H9 (cell line): Measurements from ENCODE around the gene TNK2. TPM values are rescaled to one million over a fixed set of nuclear protein-coding genes. Genes with fewer than 3 reads are reported as not detected.
A peak's percentile ranks its signal among the peaks of the same experiment; 100 is the strongest.
"Not testable (repeated sequence)": the region's sequence is repeated elsewhere in the genome, so short reads cannot be mapped to it uniquely, and the experiment has no call there.

ENCODE experiments used
- DNase-seq: peaks from one replicate; pipeline ENCODE4 v3.0.0-alpha.2; 2017
- H2AFZ ChIP-seq: one replicate; pipeline ENCODE4 v1.6.1; 2013; ENCODE audit warnings: mild to moderate bottlenecking, low read length, control low read depth, moderate library complexity
- H2AK5ac ChIP-seq: 2 replicates; pipeline ENCODE4 v1.6.1; 2013; ENCODE audit warnings: low read length, control low read depth, mixed read lengths; ENCODE audit not compliant: insufficient read length
- H2BK120ac ChIP-seq: one replicate; pipeline ENCODE4 v1.6.1; 2013; ENCODE audit warnings: low read depth, mild to moderate bottlenecking, low read length, control low read depth, inconsistent platforms; ENCODE audit not compliant: poor library complexity, severe bottlenecking
- H2BK12ac ChIP-seq: 2 replicates; pipeline ENCODE4 v1.6.1; 2013; ENCODE audit warnings: low read length, control low read depth, mixed read lengths, low read depth; ENCODE audit not compliant: insufficient read length
- H2BK15ac ChIP-seq: 2 replicates; pipeline ENCODE4 v1.6.1; 2013; ENCODE audit warnings: low read depth, low read length, control low read depth
- H2BK20ac ChIP-seq: one replicate; pipeline ENCODE4 v1.6.1; 2013; ENCODE audit warnings: low read depth, mild to moderate bottlenecking, low read length, control low read depth, inconsistent platforms; ENCODE audit not compliant: poor library complexity, severe bottlenecking
- H2BK5ac ChIP-seq: 2 replicates; pipeline ENCODE4 v1.6.1; 2013; ENCODE audit warnings: low read length, control low read depth, mixed read lengths; ENCODE audit not compliant: insufficient read length
- H3K14ac ChIP-seq: 2 replicates; pipeline ENCODE4 v1.6.1; 2013; ENCODE audit warnings: low read length, control low read depth; ENCODE audit not compliant: insufficient read depth
- H3K18ac ChIP-seq: 2 replicates; pipeline ENCODE4 v1.6.1; 2013; ENCODE audit warnings: low read depth, mild to moderate bottlenecking, mixed read lengths, low read length, control low read depth; ENCODE audit not compliant: insufficient read length
- H3K23ac ChIP-seq: 2 replicates; pipeline ENCODE4 v1.6.1; 2013; ENCODE audit warnings: low read length, control low read depth, mixed read lengths, low read depth; ENCODE audit not compliant: insufficient read length
- H3K23me2 ChIP-seq: 2 replicates; pipeline ENCODE4 v1.6.1; 2013; ENCODE audit warnings: low read depth, mild to moderate bottlenecking, mixed read lengths, low read length, control low read depth; ENCODE audit not compliant: insufficient read length, poor library complexity, severe bottlenecking
- H3K27ac ChIP-seq: 2 replicates; pipeline ENCODE4 v1.5.1; 2013; ENCODE audit warnings: low read length, control low read depth, mixed read lengths, low read depth; ENCODE audit not compliant: insufficient read length
- H3K27me3 ChIP-seq: 2 replicates; pipeline ENCODE4 v1.6.1; 2013; ENCODE audit warnings: low read length, control low read depth, inconsistent platforms; ENCODE audit not compliant: insufficient read depth
- H3K4ac ChIP-seq: 2 replicates; pipeline ENCODE4 v1.6.1; 2013; ENCODE audit warnings: low read depth, mild to moderate bottlenecking, control low read depth, inconsistent platforms, low read length, moderate library complexity
- H3K4me1 ChIP-seq: 2 replicates; pipeline ENCODE4 v1.6.1; 2013; ENCODE audit warnings: low read length, control low read depth, inconsistent platforms; ENCODE audit not compliant: insufficient read depth
- H3K4me2 ChIP-seq: 2 replicates; pipeline ENCODE4 v1.6.1; 2013; ENCODE audit warnings: low read length, control low read depth, mixed read lengths; ENCODE audit not compliant: insufficient read length, insufficient read depth
- H3K56ac ChIP-seq: 2 replicates; pipeline ENCODE4 v1.6.1; 2013; ENCODE audit warnings: low read depth, mild to moderate bottlenecking, mixed read lengths, low read length, control low read depth; ENCODE audit not compliant: insufficient read length
- H3K79me1 ChIP-seq: 2 replicates; pipeline ENCODE4 v1.6.1; 2013; ENCODE audit warnings: low read depth, mild to moderate bottlenecking, moderate library complexity, low read length, control low read depth, inconsistent platforms; ENCODE audit not compliant: insufficient read depth, poor library complexity, severe bottlenecking
- H3K79me2 ChIP-seq: 2 replicates; pipeline ENCODE4 v1.6.1; 2013; ENCODE audit warnings: low read length, control low read depth, inconsistent platforms; ENCODE audit not compliant: insufficient read depth
- H3K9ac ChIP-seq: 2 replicates; pipeline ENCODE4 v1.6.1; 2013; ENCODE audit warnings: low read length, control low read depth, mixed read lengths; ENCODE audit not compliant: insufficient read length; ENCODE audit errors: extremely low read depth
- H3K9me3 ChIP-seq: one replicate; pipeline ENCODE4 v1.6.1; 2013; ENCODE audit warnings: low read depth, low read length, inconsistent platforms; ENCODE audit not compliant: control insufficient read depth
- H3T11ph ChIP-seq: one replicate; pipeline ENCODE4 v1.6.1; 2013; ENCODE audit warnings: mild to moderate bottlenecking, low read length, control low read depth, inconsistent platforms
- H4K20me1 ChIP-seq: one replicate; pipeline ENCODE4 v1.6.1; 2013; ENCODE audit not compliant: control insufficient read depth, insufficient read length, insufficient read depth
- H4K5ac ChIP-seq: 2 replicates; pipeline ENCODE4 v1.6.1; 2013; ENCODE audit warnings: low read depth, mild to moderate bottlenecking, mixed read lengths, low read length, control low read depth; ENCODE audit not compliant: insufficient read length
- H4K8ac ChIP-seq: replicated peaks from 2 replicates; pipeline ENCODE4 v1.6.1; 2013; ENCODE audit warnings: low read length, control low read depth, mixed read lengths, low read depth; ENCODE audit not compliant: insufficient read length
- H4K91ac ChIP-seq: 2 replicates; pipeline ENCODE4 v1.6.1; 2013; ENCODE audit warnings: low read depth, mild to moderate bottlenecking, moderate library complexity, mixed read lengths, low read length, control low read depth; ENCODE audit not compliant: insufficient read length
- H3K27ac Mint-ChIP-seq, 3 experiments: 2 replicates in 2 of 3; 3 replicates in 1 of 3; pipeline ENCODE4 v1.8.0; 2020 to 2021; ENCODE audit warnings: mixed read lengths in 3 of 3, mild to moderate bottlenecking in 1 of 3, moderate library complexity in 1 of 3
- H3K27me3 Mint-ChIP-seq: 2 replicates; pipeline ENCODE4 v1.8.0; 2021; ENCODE audit warnings: low read depth, mild to moderate bottlenecking, moderate library complexity, mixed read lengths
- H3K36me3 Mint-ChIP-seq, 3 experiments: 2 replicates in 2 of 3; 3 replicates in 1 of 3; pipeline ENCODE4 v1.8.0; 2020 to 2021; ENCODE audit warnings: low read depth in 3 of 3, mixed read lengths in 3 of 3; ENCODE audit not compliant: insufficient read depth in 1 of 3
- H3K4me1 Mint-ChIP-seq, 2 experiments: 2 replicates each; pipeline ENCODE4 v1.8.0; 2020; ENCODE audit warnings: mixed read lengths in 2 of 2
- H3K4me3 Mint-ChIP-seq, 2 experiments: 2 replicates in 1 of 2; 3 replicates in 1 of 2; pipeline ENCODE4 v1.8.0; 2020 to 2021; ENCODE audit warnings: mild to moderate bottlenecking in 2 of 2, mixed read lengths in 2 of 2, moderate library complexity in 1 of 2
- H3K9me3 Mint-ChIP-seq, 2 experiments: 2 replicates in 1 of 2; 3 replicates in 1 of 2; pipeline ENCODE4 v1.8.0; 2020; ENCODE audit warnings: mild to moderate bottlenecking in 2 of 2, mixed read lengths in 2 of 2, moderate library complexity in 1 of 2
- CTCF ChIP-seq: fragments of 200-600 bp; sonication (generic); conservative IDR thresholded peaks from 3 replicates; pipeline ENCODE4 v1.8.0; 2021; ENCODE audit warnings: antibody characterized with exemption, mild to moderate bottlenecking
- WGBS: extraction: QIAGEN DNeasy Blood & Tissue Kit; methylation state at CpG from one replicate; pipeline ENCODE4 v1.1.7; 2013; ENCODE audit warnings: missing lambda C conversion rate, low lambda C conversion rate, mixed read lengths; ENCODE audit not compliant: insufficient read length; ENCODE audit errors: extremely low coverage; 5-methylcytosine and 5-hydroxymethylcytosine counted together
- total RNA-seq: library from RNA; stranded (reverse); gene quantifications from 2 replicates; pipeline ENCODE4 v1.2.1, GENCODE V29; 2021

TNK2 gene
- total RNA-seq, 1 experiment from 2014 or later, result 34.5 TPM

GRCh38 chr3:195914648-195915473 lies 6.5 kb upstream of the TNK2 start:
- Histone ChIP-seq H4K91ac (no peak overlapping the region), H4K5ac (no peak overlapping the region), H2BK5ac (no peak overlapping the region), H3K4me2 (peak overlapping the region; percentile 5), H4K20me1 (no peaks in the 10 kb centered on the region), H3K9me3 (no peaks in the 10 kb centered on the region), H3K4me1 (peaks cover 4% of the 10 kb centered on the region; the same call in 1 of the 2 replicates), H4K8ac (no peak overlapping the region), H3K27ac (peak overlapping the region; percentile 43), H3K56ac (no peak overlapping the region), H3K4ac (no peak overlapping the region), H3K14ac (peak overlapping the region; percentile 27; the same call in 1 of the 2 replicates), H3K79me2 (no peaks in the 10 kb centered on the region), H2AFZ (no peak overlapping the region), H3T11ph (no peak overlapping the region), H2BK15ac (no peak overlapping the region), H2AK5ac (no peak overlapping the region), H3K23me2 (peaks cover 7% of the 10 kb centered on the region), H3K9ac (no peak overlapping the region), H2BK20ac (no peak overlapping the region), H3K79me1 (no peaks in the 10 kb centered on the region), H3K23ac (no peak overlapping the region), H3K18ac (peak overlapping the region; percentile 61), H2BK12ac (no peak overlapping the region), H3K27me3 (no peaks in the 10 kb centered on the region), H2BK120ac (no peak overlapping the region)
- Mint-ChIP-seq H3K27me3 (peaks cover 32% of the 10 kb centered on the region), H3K4me1 (peaks cover 26 to 34% of the 10 kb centered on the region in 2 experiments), H3K27ac (peak overlapping the region; percentile 97 to 99 (median 97)), H3K4me3 (peak overlapping the region; percentile 30 to 67), H3K36me3 (no peaks in the 10 kb centered on the region; a peak in 1 of 7 replicates), H3K9me3 (no peaks in the 10 kb centered on the region; a peak in 1 of 5 replicates)
- peak; percentile 99 for DNase-seq
- WGBS, result no CpG with 5 or more reads among the region's 14 CpGs
- TF ChIP-seq CTCF, result peak; percentile 99

- H3K9ac ChIP-seq, H3K23ac ChIP-seq: not testable (repeated sequence)
- H3K27ac Mint-ChIP-seq, result peak overlapping the region; percentile 97 to 99 (median 97); a peak in 6 of 7 replicates
These were observed 5.8 kb upstream of the TNK2 start for GRCh38 chr3:195914146-195914545.

More at GRCh38 chr3:195914146-195914545, 5.8 kb upstream of the TNK2 start:
- not testable (repeated sequence) for H3K79me2 ChIP-seq, H3K79me1 ChIP-seq, H3K23me2 ChIP-seq, H3K9me3 Mint-ChIP-seq, H3K18ac ChIP-seq, H3K9me3 ChIP-seq, H3T11ph ChIP-seq, H2BK120ac ChIP-seq, H3K36me3 Mint-ChIP-seq, H4K8ac ChIP-seq, H3K4ac ChIP-seq, H2BK20ac ChIP-seq, DNase-seq, H2BK12ac ChIP-seq, H2BK5ac ChIP-seq, H3K27me3 ChIP-seq, H4K91ac ChIP-seq, H3K4me1 ChIP-seq, H3K27ac ChIP-seq, H3K4me2 ChIP-seq, H2AFZ ChIP-seq, H4K5ac ChIP-seq, H3K14ac ChIP-seq, H4K20me1 ChIP-seq, H2BK15ac ChIP-seq, H2AK5ac ChIP-seq, H3K56ac ChIP-seq
- Mint-ChIP-seq H3K4me1 (peaks cover 26 to 34% of the 10 kb centered on the region in 2 experiments), H3K4me3 (peak overlapping the region; percentile 30 to 67; a peak in 3 of 5 replicates), H3K27me3 (peaks cover 27% of the 10 kb centered on the region)
- WGBS, result no CpG with 5 or more reads among the region's 8 CpGs
